ENCODE results near the gene CREG2. TPM values are rescaled to one million over a fixed set of nuclear protein-coding genes. Genes with fewer than 3 reads are reported as not detected.
"Not testable (repeated sequence)": the region's sequence is repeated elsewhere in the genome, so short reads cannot be mapped to it uniquely, and the experiment has no call there.

The CREG2 gene
- total RNA-seq, 1 donor from 2014 or later = 0.65 TPM

DNA sequence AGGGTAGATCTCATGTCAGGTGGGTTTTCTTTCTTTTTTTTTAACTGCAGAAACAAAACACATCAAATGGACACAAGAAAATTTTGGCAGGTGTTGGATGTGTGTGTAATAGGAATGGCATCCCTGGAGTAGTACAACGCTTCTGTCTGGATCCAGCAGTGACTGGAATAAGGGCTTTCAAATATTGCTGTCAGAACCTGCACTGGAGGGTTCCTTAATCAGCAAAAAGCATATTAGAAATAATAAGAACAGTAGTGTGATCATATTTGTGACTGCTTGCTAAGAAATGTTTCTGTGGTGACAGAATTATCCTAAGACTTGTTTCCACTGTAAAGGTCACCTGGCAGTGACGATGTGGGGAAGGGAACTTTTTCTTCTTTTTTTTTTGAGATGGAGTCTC lies 30.8 kb downstream of the CREG2 start:
- Mint-ChIP-seq H3K4me3 (ENCODE audit: low read depth) (no peak overlapping the region), H3K9me3 (ENCODE audit: low read depth) (no peaks in the 10 kb centered on the region), H3K27ac (no peak overlapping the region), H3K27me3 (peaks cover 8% of the 10 kb centered on the region), H3K36me3 (ENCODE audit: insufficient read depth) (no peaks in the 10 kb centered on the region), H3K4me1 (ENCODE audit: low read depth) (peaks cover 10% of the 10 kb centered on the region)
- TF ChIP-seq, protein P1, sequence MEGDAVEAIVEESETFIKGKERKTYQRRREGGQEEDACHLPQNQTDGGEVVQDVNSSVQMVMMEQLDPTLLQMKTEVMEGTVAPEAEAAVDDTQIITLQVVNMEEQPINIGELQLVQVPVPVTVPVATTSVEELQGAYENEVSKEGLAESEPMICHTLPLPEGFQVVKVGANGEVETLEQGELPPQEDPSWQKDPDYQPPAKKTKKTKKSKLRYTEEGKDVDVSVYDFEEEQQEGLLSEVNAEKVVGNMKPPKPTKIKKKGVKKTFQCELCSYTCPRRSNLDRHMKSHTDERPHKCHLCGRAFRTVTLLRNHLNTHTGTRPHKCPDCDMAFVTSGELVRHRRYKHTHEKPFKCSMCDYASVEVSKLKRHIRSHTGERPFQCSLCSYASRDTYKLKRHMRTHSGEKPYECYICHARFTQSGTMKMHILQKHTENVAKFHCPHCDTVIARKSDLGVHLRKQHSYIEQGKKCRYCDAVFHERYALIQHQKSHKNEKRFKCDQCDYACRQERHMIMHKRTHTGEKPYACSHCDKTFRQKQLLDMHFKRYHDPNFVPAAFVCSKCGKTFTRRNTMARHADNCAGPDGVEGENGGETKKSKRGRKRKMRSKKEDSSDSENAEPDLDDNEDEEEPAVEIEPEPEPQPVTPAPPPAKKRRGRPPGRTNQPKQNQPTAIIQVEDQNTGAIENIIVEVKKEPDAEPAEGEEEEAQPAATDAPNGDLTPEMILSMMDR (IDR thresholded peaks at IDR 0.05; ENCODE audit: unreplicated experiment) = no peak
- no peak for DNase-seq (ENCODE audit: low spot score, unreplicated experiment)

DNA sequence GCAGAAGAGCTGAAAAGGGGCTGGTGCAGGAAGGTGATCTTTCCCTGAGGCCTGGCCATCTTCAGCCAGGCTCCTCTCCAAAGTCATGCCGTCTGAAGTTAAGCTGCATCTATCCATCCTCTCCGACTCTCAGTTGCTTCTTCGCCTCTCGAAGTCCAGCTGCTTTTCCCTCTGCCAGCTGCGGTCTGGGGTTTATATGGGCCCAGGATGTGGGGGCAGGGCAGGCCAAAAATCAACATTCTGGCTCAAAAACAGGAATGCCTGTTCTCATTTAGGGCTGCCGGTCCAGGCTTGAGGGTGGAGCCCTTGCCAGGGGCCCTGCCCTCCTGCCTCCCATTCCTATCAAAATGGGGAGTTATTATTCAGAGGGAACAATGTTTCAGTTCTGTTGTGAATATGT lies 31.2 kb downstream of the CREG2 start:
- Mint-ChIP-seq H3K36me3 (ENCODE audit: insufficient read depth) (no peaks in the 10 kb centered on the region), H3K27ac (no peak overlapping the region), H3K4me1 (ENCODE audit: low read depth) (peaks cover 10% of the 10 kb centered on the region), H3K4me3 (ENCODE audit: low read depth) (no peak overlapping the region), H3K9me3 (ENCODE audit: low read depth) (no peaks in the 10 kb centered on the region), H3K27me3 (peaks cover 8% of the 10 kb centered on the region)
- TF ChIP-seq, protein P1 (IDR thresholded peaks at IDR 0.05; ENCODE audit: unreplicated experiment) = no peak
- DNase-seq (ENCODE audit: low spot score, unreplicated experiment) = no peak

DNA sequence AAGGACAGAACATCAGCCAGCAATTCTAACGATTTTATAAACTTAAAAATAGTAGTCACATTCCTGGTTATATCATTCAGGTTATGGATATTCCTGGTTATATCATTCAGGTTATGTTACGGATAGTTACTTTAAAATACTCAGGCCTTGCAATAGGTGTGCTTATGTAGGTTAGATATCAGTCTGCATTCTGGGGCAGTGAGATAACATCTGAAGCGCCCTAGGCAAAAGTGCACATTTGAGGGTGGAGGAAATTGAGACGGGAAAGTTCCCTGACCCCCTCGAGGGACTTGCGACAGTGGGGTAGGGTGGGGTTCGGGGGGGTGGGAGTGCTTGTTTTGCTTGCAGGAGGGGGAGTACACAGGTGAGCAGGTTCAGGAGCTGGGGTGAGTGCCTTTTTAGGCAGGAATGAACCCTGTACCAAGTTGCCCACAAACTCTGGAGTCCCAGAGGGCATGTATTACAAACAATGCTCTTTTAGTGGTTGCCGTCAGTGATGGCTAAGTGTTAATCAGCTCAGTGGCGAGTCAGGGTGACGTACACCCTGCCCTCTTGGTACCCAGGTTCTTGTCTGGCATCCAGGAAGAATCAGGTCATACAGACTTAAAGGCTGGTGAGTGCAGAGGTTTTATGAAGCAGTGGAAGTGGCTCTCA lies 31.8 kb downstream of the CREG2 start:
- Mint-ChIP-seq H3K4me1 (ENCODE audit: low read depth) (peaks cover 9% of the 10 kb centered on the region), H3K27ac (no peak overlapping the region), H3K36me3 (ENCODE audit: insufficient read depth) (no peaks in the 10 kb centered on the region), H3K27me3 (peaks cover 8% of the 10 kb centered on the region), H3K4me3 (ENCODE audit: low read depth) (no peak overlapping the region), H3K9me3 (ENCODE audit: low read depth) (no peaks in the 10 kb centered on the region)
- no peak for DNase-seq (ENCODE audit: low spot score, unreplicated experiment)
- TF ChIP-seq, protein P1 (IDR thresholded peaks at IDR 0.05; ENCODE audit: unreplicated experiment) = no peak

DNA sequence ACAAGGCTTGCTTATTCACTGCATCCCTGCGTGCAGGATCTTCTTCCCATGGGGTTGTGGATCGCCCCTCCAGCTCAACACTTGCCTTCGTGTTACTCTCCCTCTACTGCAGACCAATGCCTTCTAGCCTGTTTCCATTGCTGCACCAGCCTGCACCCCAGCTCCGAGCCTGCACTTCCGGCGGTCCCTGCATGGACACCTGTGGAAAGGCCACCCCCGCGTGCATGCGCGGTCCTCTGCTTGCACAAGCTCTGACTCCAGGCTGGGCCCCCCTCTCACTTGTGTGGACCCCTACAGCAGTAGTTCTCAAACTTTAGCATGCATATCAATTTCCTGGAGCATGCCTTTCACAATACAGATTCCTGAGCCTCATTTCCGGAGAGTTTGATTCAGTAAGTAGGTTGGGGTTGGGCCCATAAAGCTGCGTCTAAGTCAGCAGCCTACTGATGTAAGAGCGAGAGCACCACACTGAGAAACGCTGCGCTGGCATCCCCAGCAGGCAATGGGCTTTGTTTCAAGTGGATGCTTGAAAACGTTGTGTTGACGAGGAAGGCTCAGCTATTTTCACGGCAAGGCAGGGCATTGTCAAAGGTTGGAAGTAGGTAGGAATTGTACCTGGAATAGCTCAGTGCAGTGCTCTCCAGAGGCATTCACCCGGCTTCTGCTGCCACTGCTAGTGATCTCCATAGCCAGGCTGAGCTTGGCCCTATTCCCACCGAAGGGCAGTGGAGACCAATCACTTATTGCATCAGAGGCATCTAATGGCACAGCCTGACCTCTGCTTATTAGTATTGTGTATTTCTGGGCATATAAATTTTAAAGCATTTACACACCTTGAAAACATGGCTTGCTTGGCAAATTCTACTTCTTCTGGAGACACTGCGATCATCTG lies 32.6 kb downstream of the CREG2 start:
- TF ChIP-seq, protein P1 (IDR thresholded peaks at IDR 0.05; ENCODE audit: unreplicated experiment) = no peak
- no peak for DNase-seq (ENCODE audit: low spot score, unreplicated experiment)
- Mint-ChIP-seq H3K27me3 (peaks cover 8% of the 10 kb centered on the region), H3K4me1 (ENCODE audit: low read depth) (no peaks in the 10 kb centered on the region), H3K36me3 (ENCODE audit: insufficient read depth) (no peaks in the 10 kb centered on the region), H3K27ac (no peak overlapping the region), H3K4me3 (ENCODE audit: low read depth) (no peak overlapping the region), H3K9me3 (ENCODE audit: low read depth) (no peaks in the 10 kb centered on the region)

DNA sequence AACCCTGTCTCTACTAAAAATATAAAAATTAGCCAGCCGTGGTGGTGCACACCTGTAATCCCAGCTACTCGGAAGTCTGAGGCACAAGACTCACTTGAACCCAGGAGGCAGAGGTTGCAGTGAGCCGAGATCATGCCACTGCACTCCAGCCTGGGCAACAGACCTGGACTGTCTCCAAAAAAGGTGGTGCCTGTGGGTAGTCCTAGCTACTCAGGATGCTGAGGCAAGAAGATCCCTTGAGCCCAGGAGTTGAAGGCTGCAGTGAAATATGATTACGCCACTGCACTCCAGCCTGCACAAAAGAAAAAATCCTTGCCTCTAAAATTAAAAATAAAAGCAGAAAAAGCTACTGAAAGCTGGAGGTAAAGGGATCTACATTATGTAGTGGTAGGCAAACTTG lies 34.7 kb downstream of the CREG2 start:
- H3K9me3 Mint-ChIP-seq (ENCODE audit: low read depth); H3K27me3 Mint-ChIP-seq; H3K4me3 Mint-ChIP-seq (ENCODE audit: low read depth); H3K4me1 Mint-ChIP-seq (ENCODE audit: low read depth); H3K36me3 Mint-ChIP-seq (ENCODE audit: insufficient read depth); DNase-seq (ENCODE audit: low spot score, unreplicated experiment); H3K27ac Mint-ChIP-seq: not testable (repeated sequence)
